GM20000 (cell line): ENCODE data around the gene CRTAC1.

Experiments used
- DNase-seq: peaks from one replicate; pipeline ENCODE4 v3.0.0; 2012; ENCODE audit warnings: low spot score
- TF ChIP-seq, protein P1 (sequence below): IDR thresholded peaks from 2 replicates; pipeline ENCODE4 v1.5.1; 2012; ENCODE audit warnings: mild to moderate bottlenecking, control low read depth; ENCODE audit errors: extremely low read depth, missing control alignments

Gene CRTAC1

DNA sequence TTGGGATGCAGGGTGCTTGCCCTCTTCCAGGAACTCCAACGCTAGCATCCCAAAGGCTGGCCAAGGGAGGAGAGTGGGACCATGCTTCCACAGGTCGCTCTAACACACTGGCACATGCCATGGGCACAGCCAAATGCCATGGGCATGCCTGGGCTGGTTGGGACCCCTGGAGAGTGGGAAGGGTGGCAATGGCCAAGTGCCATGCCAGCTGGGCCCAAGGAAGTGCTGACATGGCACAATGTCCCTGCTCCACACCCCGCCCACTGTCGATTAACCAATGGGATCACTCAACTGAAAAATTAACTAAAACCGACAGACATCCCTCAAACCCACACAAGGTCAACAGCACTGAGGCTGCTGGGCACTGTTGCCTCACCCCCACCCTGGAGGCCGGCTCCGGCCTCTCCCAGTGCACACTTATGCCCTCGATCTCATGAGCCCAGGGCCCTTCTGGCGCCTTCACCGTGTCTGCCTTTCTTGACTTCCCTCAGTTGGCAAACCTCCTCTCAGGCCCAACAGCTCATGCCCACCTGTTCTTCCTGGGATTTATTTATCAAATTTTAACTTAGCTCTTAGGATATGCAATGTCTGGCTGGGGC is 97.4 kb downstream of the CRTAC1 start:
- TF ChIP-seq, protein P1, sequence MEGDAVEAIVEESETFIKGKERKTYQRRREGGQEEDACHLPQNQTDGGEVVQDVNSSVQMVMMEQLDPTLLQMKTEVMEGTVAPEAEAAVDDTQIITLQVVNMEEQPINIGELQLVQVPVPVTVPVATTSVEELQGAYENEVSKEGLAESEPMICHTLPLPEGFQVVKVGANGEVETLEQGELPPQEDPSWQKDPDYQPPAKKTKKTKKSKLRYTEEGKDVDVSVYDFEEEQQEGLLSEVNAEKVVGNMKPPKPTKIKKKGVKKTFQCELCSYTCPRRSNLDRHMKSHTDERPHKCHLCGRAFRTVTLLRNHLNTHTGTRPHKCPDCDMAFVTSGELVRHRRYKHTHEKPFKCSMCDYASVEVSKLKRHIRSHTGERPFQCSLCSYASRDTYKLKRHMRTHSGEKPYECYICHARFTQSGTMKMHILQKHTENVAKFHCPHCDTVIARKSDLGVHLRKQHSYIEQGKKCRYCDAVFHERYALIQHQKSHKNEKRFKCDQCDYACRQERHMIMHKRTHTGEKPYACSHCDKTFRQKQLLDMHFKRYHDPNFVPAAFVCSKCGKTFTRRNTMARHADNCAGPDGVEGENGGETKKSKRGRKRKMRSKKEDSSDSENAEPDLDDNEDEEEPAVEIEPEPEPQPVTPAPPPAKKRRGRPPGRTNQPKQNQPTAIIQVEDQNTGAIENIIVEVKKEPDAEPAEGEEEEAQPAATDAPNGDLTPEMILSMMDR: no peak
- no peak for DNase-seq

DNA sequence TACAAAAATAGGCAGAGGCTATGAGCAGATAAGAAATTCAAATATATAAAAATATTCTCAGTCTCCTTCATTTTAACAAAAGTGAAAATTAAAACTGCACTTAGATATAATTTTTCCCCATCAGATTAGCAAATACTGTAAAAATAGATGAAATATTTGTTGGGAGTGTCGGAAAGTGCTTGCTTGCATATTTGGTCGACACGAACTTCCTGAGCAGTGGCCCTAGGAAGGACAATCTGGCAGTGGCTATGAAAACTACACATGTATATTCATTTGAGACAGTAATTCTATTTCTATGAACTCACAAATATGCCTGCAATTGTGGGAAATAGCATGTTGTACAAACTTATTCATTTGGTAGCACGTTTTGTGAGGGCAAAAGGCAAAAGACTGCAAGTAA is 99.4 kb downstream of the CRTAC1 start:
- TF ChIP-seq, protein P1: no peak
- no peak for DNase-seq

DNA sequence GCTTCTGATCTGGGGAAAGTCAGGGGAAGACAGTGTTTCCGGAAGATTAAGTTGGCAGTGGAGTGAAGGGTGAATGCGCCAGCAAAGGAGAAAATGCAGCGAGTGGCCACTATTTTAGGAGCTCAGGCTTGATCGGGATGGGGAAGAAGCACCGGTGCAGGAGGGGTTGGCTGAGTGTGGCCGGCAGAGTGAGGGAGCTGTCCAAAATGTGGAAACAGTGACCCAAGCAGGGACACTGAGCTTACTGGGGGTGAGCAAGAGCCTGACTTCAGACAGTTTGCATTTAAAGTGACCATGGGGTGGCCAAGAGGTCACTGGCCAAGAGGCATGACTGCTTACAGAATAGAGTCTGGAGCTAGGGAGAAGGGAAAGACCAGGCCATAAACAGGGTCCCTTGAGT is 101.5 kb downstream of the CRTAC1 start:
- TF ChIP-seq, protein P1: no peak

DNA sequence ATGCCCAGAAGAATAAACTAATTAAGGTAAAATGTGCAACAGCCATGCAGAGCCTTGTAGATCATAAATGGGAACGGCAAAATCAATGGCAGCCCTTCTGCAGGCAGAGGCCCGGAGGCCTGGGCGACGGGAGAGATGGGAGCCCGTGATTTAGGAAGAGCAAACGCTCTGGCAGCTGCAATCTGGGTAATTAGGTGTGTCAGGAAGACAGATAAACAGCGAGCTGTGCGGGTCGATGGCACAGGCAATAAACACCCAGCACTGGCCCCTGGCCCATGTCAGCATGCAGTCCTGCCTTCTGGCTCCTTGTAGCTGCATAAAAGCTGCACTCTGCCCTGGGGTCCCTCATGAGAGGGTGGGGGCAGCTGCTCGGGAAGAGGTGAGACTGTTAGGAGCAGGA is 102.8 kb downstream of the CRTAC1 start:
- TF ChIP-seq, protein P1: no peak
- DNase-seq: no peak

More for the DNA sequence above, 101.5 kb downstream of the CRTAC1 start:
- DNase-seq: no peak

DNA sequence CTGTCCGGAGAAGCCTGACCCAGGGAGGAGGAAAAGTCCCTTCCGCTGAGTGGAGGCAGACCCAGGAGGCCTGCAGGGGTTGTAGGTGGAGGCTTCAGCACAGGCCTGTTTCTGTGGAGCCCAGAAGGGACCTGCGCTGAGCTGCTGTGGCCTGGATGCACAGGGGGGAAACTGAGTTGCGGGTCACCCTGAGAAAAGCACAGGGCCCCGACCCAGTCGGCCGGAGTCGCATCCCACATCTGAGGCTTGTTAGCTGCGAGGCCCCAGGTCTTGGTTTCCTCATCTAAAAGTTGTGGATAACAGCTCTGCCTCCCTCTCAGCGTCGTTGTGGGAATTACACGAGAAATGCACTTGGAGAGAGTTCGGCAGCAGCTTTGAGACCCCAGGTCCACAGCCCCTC is 104.4 kb downstream of the CRTAC1 start:
- TF ChIP-seq, protein P1: no peak
- DNase-seq: no peak

DNA sequence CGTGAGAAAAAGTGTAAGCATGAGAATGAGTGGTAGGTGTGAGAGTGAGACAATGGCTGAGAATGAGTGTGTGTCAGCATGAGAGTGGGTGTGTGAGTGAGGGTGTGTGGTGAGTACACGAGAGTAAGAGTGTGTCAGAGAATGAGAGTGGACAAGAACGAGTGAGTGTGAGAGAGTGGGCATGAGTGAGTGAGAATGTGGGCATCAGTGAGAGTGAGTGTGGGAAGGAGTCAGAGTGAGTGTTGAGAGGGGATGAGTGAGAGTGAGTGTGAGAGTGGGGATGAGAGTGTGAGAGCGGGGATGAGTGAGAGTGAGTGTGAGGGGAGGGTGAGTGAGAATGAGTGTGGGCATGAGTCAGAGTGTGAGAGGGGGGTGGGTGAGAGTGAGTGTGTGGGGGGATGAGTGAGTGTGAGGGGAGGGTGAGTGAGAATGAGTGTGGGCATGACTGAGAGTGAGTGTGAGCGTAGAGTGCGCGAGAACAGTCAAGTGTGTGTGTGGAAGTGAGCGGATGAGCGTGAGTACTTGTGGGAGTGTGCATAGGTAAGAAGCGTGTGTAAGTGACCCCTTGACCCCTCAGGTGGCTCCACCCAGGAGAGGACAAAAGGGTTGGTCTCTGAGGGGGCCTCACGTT is 105.0 kb downstream of the CRTAC1 start:
- TF ChIP-seq, protein P1: no peak

DNA sequence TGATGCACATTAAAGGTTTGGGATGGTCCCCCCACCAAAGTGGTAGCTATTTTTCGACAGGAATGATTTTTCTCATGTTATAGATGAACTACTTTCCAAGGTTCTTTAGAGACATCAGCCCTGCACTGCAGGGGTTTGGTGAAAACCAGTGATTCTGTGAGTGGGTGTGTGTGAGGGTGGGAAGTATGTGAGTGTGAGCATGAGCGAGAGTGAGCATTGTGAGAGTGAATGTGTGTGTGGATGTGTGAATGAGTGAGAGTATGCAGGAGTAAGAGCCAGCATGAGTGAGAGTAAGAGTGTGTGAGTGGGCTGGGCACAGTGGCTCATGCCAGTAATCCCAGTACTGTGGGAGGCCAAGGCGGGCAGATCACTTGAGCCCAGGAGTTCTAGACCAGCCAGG is 105.7 kb downstream of the CRTAC1 start:
- DNase-seq: no peak
- TF ChIP-seq, protein P1: no peak

More for the DNA sequence above, 105.0 kb downstream of the CRTAC1 start:
- no peak for DNase-seq
